ENCODE results near the gene AAK1. TPM values are rescaled to one million over a fixed set of nuclear protein-coding genes. Genes with fewer than 3 reads are reported as not detected.

AAK1 gene
- polyA plus RNA-seq, 1 of the 3 experiments (the other 2 are of a cell fraction) = 13.4 TPM

DNA sequence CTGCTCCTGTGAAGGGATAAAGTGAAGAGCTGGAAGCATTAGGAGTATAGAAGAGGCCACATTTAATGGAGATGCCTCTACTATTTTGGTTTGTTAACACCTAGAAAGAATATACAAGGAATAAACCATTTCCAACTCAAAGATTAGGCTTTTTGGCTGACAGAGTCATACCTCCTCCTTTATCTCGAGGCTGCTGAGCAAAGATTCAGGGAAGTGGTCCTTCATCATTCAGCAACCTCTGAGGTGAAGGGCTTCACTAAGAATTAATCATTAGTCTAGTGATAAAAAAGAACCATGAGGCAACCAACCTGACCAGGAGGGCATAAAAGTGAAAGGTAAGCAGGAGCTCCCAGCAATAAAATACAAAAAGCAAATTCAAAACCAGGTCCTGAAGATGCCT, 25.8 kb downstream of the AAK1 start:
- ChIA-PET POLR2A (no interaction called here), CTCF (interaction anchor here (0.7 to 1.3 kb wide), 4 partner anchors 10 to 1023 kb away, joined by 3 read pairs; partner anchors contain the start of gene AAK1)
- Histone ChIP-seq H3K9me3 (no peaks in the 10 kb centered on the region), H3K79me2 (ENCODE audit: insufficient read depth) (peaks cover 97% of the 10 kb centered on the region), H4K20me1 (ENCODE audit: insufficient read depth) (peaks cover 84% of the 10 kb centered on the region), H3K36me3 (replicated peaks in 1 of 2; ENCODE audit: control insufficient read depth in 1 of 2, insufficient read depth in 2 of 2, low read length in 1 of 2) (peaks cover 0 to 5% of the 10 kb centered on the region in 2 experiments), H3K27me3 (ENCODE audit: insufficient read depth) (no peaks in the 10 kb centered on the region), H3K9ac (no peak overlapping the region), H3K4me1 (ENCODE audit: control insufficient read depth in 1 of 2, insufficient read depth in 2 of 2, low read depth in 1 of 2, low read length in 1 of 2) (peaks cover 0 to 9% of the 10 kb centered on the region in 2 experiments; a peak in 2 of 4 replicates), H3F3A (replicated peaks; ENCODE audit: insufficient read depth) (no peaks in the 10 kb centered on the region), H2AFZ (ENCODE audit: low read depth) (no peak overlapping the region), H3K4me3 (ENCODE audit: low read depth in 2 of 2, low read length in 1 of 2) (no peak overlapping the region), H3K9me2 (no peaks in the 10 kb centered on the region), H3K27ac (ENCODE audit: low read depth in 2 of 2, low read length in 1 of 2) (no peak overlapping the region), H3K4me2 (no peak overlapping the region)
- no peak for DNase-seq
- TF ChIP-seq EZH2phosphoT487 (IDR thresholded peaks at IDR 0.05; ENCODE audit: borderline replicate concordance, low read depth) = no peak
- TF ChIP-seq TCF12 (IDR thresholded peaks at IDR 0.05) = no peak
- no peak for TF ChIP-seq FOXM1 (IDR thresholded peaks at IDR 0.05; ENCODE audit: low read depth)
- TF ChIP-seq, protein P1, sequence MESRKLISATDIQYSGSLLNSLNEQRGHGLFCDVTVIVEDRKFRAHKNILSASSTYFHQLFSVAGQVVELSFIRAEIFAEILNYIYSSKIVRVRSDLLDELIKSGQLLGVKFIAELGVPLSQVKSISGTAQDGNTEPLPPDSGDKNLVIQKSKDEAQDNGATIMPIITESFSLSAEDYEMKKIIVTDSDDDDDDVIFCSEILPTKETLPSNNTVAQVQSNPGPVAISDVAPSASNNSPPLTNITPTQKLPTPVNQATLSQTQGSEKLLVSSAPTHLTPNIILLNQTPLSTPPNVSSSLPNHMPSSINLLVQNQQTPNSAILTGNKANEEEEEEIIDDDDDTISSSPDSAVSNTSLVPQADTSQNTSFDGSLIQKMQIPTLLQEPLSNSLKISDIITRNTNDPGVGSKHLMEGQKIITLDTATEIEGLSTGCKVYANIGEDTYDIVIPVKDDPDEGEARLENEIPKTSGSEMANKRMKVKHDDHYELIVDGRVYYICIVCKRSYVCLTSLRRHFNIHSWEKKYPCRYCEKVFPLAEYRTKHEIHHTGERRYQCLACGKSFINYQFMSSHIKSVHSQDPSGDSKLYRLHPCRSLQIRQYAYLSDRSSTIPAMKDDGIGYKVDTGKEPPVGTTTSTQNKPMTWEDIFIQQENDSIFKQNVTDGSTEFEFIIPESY (IDR thresholded peaks at IDR 0.05; ENCODE audit: borderline replicate concordance, low read depth) = no peak
- TF ChIP-seq POLR2AphosphoS5 (IDR thresholded peaks at IDR 0.05; ENCODE audit: low read depth, low read length) = no peak
- TF ChIP-seq, protein P2, sequence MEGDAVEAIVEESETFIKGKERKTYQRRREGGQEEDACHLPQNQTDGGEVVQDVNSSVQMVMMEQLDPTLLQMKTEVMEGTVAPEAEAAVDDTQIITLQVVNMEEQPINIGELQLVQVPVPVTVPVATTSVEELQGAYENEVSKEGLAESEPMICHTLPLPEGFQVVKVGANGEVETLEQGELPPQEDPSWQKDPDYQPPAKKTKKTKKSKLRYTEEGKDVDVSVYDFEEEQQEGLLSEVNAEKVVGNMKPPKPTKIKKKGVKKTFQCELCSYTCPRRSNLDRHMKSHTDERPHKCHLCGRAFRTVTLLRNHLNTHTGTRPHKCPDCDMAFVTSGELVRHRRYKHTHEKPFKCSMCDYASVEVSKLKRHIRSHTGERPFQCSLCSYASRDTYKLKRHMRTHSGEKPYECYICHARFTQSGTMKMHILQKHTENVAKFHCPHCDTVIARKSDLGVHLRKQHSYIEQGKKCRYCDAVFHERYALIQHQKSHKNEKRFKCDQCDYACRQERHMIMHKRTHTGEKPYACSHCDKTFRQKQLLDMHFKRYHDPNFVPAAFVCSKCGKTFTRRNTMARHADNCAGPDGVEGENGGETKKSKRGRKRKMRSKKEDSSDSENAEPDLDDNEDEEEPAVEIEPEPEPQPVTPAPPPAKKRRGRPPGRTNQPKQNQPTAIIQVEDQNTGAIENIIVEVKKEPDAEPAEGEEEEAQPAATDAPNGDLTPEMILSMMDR (IDR thresholded peaks at IDR 0.05) = no peak
- 93% methylated on average over 1 of the region's 1 CpG for WGBS (ENCODE audit: low lambda C conversion rate)

DNA sequence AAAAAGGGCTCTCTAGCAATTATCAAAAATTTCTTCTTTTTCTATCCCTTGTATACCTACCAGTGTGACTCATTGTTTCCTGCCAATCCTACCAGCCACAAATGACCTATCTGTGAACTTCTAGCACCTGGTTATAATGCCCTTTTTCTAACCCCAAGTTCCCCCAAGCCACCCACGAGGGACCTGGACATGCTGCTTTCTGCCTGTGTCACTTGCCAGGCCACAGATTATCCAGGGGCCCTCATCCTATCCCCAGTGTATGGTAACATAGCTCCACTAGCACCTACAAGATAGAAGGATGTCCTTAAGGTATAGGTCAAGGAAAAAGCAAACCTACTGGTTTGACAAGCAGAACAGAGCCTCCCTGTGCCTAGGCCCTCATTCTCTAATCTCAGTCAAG, 26.8 kb downstream of the AAK1 start:
- peaks cover 97% of the 10 kb centered on the region for H3K79me2 ChIP-seq (ENCODE audit: insufficient read depth)
- no peak overlapping the region for H3K4me2 ChIP-seq
- peaks cover 0 to 9% of the 10 kb centered on the region in 2 experiments; a peak in 2 of 4 replicates for H3K4me1 ChIP-seq (ENCODE audit: control insufficient read depth in 1 of 2, insufficient read depth in 2 of 2, low read depth in 1 of 2, low read length in 1 of 2)
- CTCF ChIA-PET = interaction anchor here (1.3 kb wide), 1 partner anchor 11 kb away, joined by 3 read pairs; no protein-coding TSS in a partner anchor
- H3K4me3 ChIP-seq (ENCODE audit: low read depth in 2 of 2, low read length in 1 of 2) = no peak overlapping the region
- H3K27me3 ChIP-seq (ENCODE audit: insufficient read depth) = no peaks in the 10 kb centered on the region
- H3K27ac ChIP-seq (ENCODE audit: low read depth in 2 of 2, low read length in 1 of 2) = no peak overlapping the region
- H4K20me1 ChIP-seq (ENCODE audit: insufficient read depth) = peaks cover 75% of the 10 kb centered on the region
- no peak for DNase-seq
- 69% methylated on average over 1 of the region's 1 CpG for WGBS (ENCODE audit: low lambda C conversion rate)
- no peak overlapping the region for H2AFZ ChIP-seq (ENCODE audit: low read depth)
- H3K9me2 ChIP-seq = no peaks in the 10 kb centered on the region
- H3K9me3 ChIP-seq = no peaks in the 10 kb centered on the region
- POLR2A ChIA-PET = no interaction called here
- H3K36me3 ChIP-seq (replicated peaks in 1 of 2; ENCODE audit: control insufficient read depth in 1 of 2, insufficient read depth in 2 of 2, low read length in 1 of 2) = peaks cover 5 to 6% of the 10 kb centered on the region in 2 experiments
- H3F3A ChIP-seq (replicated peaks; ENCODE audit: insufficient read depth) = no peaks in the 10 kb centered on the region
- H3K9ac ChIP-seq = no peak overlapping the region
- no peak for TF ChIP-seq SIN3A (IDR thresholded peaks at IDR 0.05; ENCODE audit: borderline replicate concordance, low read depth, low read length)
- TF ChIP-seq MXI1 (IDR thresholded peaks at IDR 0.05; ENCODE audit: low read depth, low read length) = no peak
- TF ChIP-seq, protein P3, sequence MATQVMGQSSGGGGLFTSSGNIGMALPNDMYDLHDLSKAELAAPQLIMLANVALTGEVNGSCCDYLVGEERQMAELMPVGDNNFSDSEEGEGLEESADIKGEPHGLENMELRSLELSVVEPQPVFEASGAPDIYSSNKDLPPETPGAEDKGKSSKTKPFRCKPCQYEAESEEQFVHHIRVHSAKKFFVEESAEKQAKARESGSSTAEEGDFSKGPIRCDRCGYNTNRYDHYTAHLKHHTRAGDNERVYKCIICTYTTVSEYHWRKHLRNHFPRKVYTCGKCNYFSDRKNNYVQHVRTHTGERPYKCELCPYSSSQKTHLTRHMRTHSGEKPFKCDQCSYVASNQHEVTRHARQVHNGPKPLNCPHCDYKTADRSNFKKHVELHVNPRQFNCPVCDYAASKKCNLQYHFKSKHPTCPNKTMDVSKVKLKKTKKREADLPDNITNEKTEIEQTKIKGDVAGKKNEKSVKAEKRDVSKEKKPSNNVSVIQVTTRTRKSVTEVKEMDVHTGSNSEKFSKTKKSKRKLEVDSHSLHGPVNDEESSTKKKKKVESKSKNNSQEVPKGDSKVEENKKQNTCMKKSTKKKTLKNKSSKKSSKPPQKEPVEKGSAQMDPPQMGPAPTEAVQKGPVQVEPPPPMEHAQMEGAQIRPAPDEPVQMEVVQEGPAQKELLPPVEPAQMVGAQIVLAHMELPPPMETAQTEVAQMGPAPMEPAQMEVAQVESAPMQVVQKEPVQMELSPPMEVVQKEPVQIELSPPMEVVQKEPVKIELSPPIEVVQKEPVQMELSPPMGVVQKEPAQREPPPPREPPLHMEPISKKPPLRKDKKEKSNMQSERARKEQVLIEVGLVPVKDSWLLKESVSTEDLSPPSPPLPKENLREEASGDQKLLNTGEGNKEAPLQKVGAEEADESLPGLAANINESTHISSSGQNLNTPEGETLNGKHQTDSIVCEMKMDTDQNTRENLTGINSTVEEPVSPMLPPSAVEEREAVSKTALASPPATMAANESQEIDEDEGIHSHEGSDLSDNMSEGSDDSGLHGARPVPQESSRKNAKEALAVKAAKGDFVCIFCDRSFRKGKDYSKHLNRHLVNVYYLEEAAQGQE (IDR thresholded peaks at IDR 0.05; ENCODE audit: low read depth, low read length) = no peak
- no peak for TF ChIP-seq GATA2 (CRISPR knock-in tag; IDR thresholded peaks at IDR 0.05)
- no peak for TF ChIP-seq EZH2phosphoT487 (IDR thresholded peaks at IDR 0.05; ENCODE audit: borderline replicate concordance, low read depth)
- TF ChIP-seq, protein P4, sequence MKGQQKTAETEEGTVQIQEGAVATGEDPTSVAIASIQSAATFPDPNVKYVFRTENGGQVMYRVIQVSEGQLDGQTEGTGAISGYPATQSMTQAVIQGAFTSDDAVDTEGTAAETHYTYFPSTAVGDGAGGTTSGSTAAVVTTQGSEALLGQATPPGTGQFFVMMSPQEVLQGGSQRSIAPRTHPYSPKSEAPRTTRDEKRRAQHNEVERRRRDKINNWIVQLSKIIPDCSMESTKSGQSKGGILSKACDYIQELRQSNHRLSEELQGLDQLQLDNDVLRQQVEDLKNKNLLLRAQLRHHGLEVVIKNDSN (IDR thresholded peaks at IDR 0.05; ENCODE audit: borderline replicate concordance, low read depth) = no peak
- TF ChIP-seq RFX5 (IDR thresholded peaks at IDR 0.05; ENCODE audit: low read length) = no peak
- TF ChIP-seq TEAD4 (IDR thresholded peaks at IDR 0.05; ENCODE audit: borderline replicate concordance, insufficient read depth) = no peak
- TF ChIP-seq RXRA (IDR thresholded peaks at IDR 0.05; ENCODE audit: borderline replicate concordance, low read depth) = peak; percentile 57; the same call in 1 of the 2 replicates
- TF ChIP-seq GABPA (IDR thresholded peaks at IDR 0.05; ENCODE audit: low read depth) = no peak
- no peak for TF ChIP-seq EP300 (IDR thresholded peaks at IDR 0.05; ENCODE audit: borderline replicate concordance in 1 of 2, low read depth in 1 of 2, low read length in 1 of 2)
- TF ChIP-seq FOSL2 (IDR thresholded peaks at IDR 0.05; ENCODE audit: borderline replicate concordance, low read depth) = peak; percentile 4; the same call in 1 of the 2 replicates
- no peak for TF ChIP-seq TAF1 (IDR thresholded peaks at IDR 0.05; ENCODE audit: borderline replicate concordance, low read depth, low read length)
